Thoracic aorta (tissue), 2 donors: ENCODE data around the gene RPL22. TPM values are rescaled to one million over a fixed set of nuclear protein-coding genes. Genes with fewer than 3 reads are reported as not detected.

Source experiments
- ATAC-seq: fragments of 150-250 bp; one replicate; pipeline ENCODE4 v1.8.0; 2017; ENCODE audit warnings: low read depth; ENCODE audit not compliant: insufficient number of reproducible peaks, low FRiP score
- DNase-seq: peaks from one replicate; pipeline ENCODE4 v3.0.0-alpha.2; 2020; ENCODE audit warnings: low spot score
- H3K27ac ChIP-seq, 2 donors: fragments of 200-600 bp; sonication (generic); 1 replicate in 1 of 2; 2 replicates in 1 of 2; pipeline ENCODE4 v1.5.1; 2016; ENCODE audit warnings: mild to moderate bottlenecking in 2 of 2, moderate library complexity in 2 of 2
- H3K27me3 ChIP-seq: fragments of 200-600 bp; sonication (generic); replicated peaks from 2 replicates; pipeline ENCODE4 v1.6.0; 2016; ENCODE audit warnings: mild to moderate bottlenecking; ENCODE audit not compliant: insufficient read depth
- H3K36me3 ChIP-seq: fragments of 200-600 bp; sonication (generic); one replicate; pipeline ENCODE4 v1.5.1; 2016
- H3K4me1 ChIP-seq, 2 donors: fragments of 200-600 bp; sonication (generic); 1 replicate in 1 of 2; 2 replicates in 1 of 2; pipeline versions ENCODE4 v1.5.1 to v1.6.0; 2016; ENCODE audit warnings: low read depth in 2 of 2, mild to moderate bottlenecking in 1 of 2; ENCODE audit not compliant: control insufficient read depth in 1 of 2
- H3K4me3 ChIP-seq: fragments of 200-600 bp; sonication (generic); 2 replicates; pipeline ENCODE4 v1.5.1; 2016; ENCODE audit warnings: mild to moderate bottlenecking
- H3K9me3 ChIP-seq: fragments of 200-600 bp; sonication (generic); 2 replicates; pipeline ENCODE4 v1.5.1; 2016
- CTCF ChIP-seq: fragments of 200-600 bp; sonication (generic); IDR thresholded peaks from one replicate; pipeline ENCODE4 v1.5.1; 2019; ENCODE audit warnings: antibody characterized with exemption
- total RNA-seq, 2 donors: library from RNA; depleted of rRNA; stranded (reverse); fragments of >200 nt; gene quantifications; one replicate each; pipeline versions ENCODE4 v1.1.0 to v1.2.3, GENCODE V29; 2016

Gene RPL22
- total RNA-seq, 2 donors from 2014 or later, result 80.4 to 130 TPM

GRCh38 chr1:6243053-6243834 is 43.8 kb upstream of the RPL22 start:
- peaks cover 41% of the 10 kb centered on the region for H3K27me3 ChIP-seq
- ATAC-seq (no peak), DNase-seq (no peak)
- H3K9me3 ChIP-seq, result no peaks in the 10 kb centered on the region
- no peak overlapping the region for H3K4me3 ChIP-seq
- no peak for TF ChIP-seq CTCF
- H3K27ac ChIP-seq, result no peak overlapping the region
- peaks cover 6 to 15% of the 10 kb centered on the region in 2 donors for H3K4me1 ChIP-seq
- H3K36me3 ChIP-seq, result no peaks in the 10 kb centered on the region

GRCh38 chr1:6241887-6242740 is 42.7 kb upstream of the RPL22 start:
- H3K4me3 ChIP-seq, result peak overlapping the region; percentile 27

GRCh38 chr1:6241107-6241886 is 41.9 kb upstream of the RPL22 start:
- no peak for TF ChIP-seq CTCF
- ATAC-seq, result no peak
- H3K27ac ChIP-seq, result no peak overlapping the region
- no peaks in the 10 kb centered on the region for H3K9me3 ChIP-seq
- no peaks in the 10 kb centered on the region for H3K36me3 ChIP-seq
- H3K4me1 ChIP-seq, result peaks cover 6 to 15% of the 10 kb centered on the region in 2 donors
- peaks cover 34% of the 10 kb centered on the region for H3K27me3 ChIP-seq
- H3K4me3 ChIP-seq, result no peak overlapping the region
- no peak for DNase-seq

More at GRCh38 chr1:6241887-6242740, 42.7 kb upstream of the RPL22 start:
- Histone ChIP-seq H3K4me1 (peaks cover 6 to 15% of the 10 kb centered on the region in 2 donors), H3K27me3 (peaks cover 40% of the 10 kb centered on the region), H3K9me3 (no peaks in the 10 kb centered on the region), H3K27ac (no peak overlapping the region), H3K36me3 (no peaks in the 10 kb centered on the region)
- TF ChIP-seq CTCF, result no peak
- no peak for ATAC-seq
- DNase-seq, result no peak

GRCh38 chr1:6239950-6240768 is 40.8 kb upstream of the RPL22 start:
- H3K36me3 ChIP-seq, result no peaks in the 10 kb centered on the region
- no peak overlapping the region for H3K27ac ChIP-seq
- DNase-seq (no peak), ATAC-seq (no peak)
- H3K9me3 ChIP-seq, result no peaks in the 10 kb centered on the region
- peaks cover under 1 to 13% of the 10 kb centered on the region in 2 donors for H3K4me1 ChIP-seq
- peaks cover 28% of the 10 kb centered on the region for H3K27me3 ChIP-seq
- H3K4me3 ChIP-seq, result no peak overlapping the region
- no peak for TF ChIP-seq CTCF
